ENCODE results near the gene JUNB.

The JUNB gene

DNA sequence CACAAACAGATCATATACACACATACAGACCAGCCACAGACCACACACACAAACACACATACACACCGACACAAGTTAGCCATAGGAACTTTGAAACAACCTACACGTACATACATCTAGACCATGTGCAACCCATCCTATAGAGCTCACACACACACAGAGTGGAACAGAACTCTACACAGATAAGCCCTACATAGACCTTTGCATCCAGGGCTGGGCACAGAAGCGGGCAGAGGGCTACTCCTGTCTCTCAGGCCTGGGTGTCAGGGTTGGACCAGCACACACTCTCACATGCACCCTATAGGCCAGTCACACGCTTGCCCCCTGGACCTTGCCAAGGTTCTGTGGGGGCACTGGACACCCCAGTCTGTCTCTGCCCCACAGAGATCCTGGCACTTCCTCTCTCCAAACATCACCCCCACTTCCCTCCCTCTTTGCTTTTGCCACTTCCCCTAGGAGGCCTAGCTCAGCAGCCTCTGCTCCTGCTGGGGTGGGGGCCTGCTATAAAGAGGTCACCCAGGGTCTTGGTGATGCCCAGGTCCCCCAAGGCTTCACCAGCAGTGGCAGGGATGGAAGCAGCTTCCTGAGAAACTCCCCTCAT lies 5.8 kb upstream of the JUNB start:
- H3K4me3 ChIP-seq (ENCODE audit: low read length) = no peak overlapping the region
- no peaks in the 10 kb centered on the region for H3K27me3 ChIP-seq (ENCODE audit: control insufficient read depth, insufficient read depth, low read length)
- H3K9me3 ChIP-seq (replicated peaks; ENCODE audit: low read length) = no peaks in the 10 kb centered on the region
- peaks cover 75% of the 10 kb centered on the region for H3K4me1 ChIP-seq (ENCODE audit: control insufficient read depth, insufficient read depth, low read length)
- peak overlapping the region; percentile 33 for H3K4me2 ChIP-seq (ENCODE audit: low read length)
- H3K9ac ChIP-seq (ENCODE audit: low read depth, low read length) = peak overlapping the region; percentile 61
- H3K36me3 ChIP-seq (ENCODE audit: insufficient read depth, low read length) = no peaks in the 10 kb centered on the region

DNA sequence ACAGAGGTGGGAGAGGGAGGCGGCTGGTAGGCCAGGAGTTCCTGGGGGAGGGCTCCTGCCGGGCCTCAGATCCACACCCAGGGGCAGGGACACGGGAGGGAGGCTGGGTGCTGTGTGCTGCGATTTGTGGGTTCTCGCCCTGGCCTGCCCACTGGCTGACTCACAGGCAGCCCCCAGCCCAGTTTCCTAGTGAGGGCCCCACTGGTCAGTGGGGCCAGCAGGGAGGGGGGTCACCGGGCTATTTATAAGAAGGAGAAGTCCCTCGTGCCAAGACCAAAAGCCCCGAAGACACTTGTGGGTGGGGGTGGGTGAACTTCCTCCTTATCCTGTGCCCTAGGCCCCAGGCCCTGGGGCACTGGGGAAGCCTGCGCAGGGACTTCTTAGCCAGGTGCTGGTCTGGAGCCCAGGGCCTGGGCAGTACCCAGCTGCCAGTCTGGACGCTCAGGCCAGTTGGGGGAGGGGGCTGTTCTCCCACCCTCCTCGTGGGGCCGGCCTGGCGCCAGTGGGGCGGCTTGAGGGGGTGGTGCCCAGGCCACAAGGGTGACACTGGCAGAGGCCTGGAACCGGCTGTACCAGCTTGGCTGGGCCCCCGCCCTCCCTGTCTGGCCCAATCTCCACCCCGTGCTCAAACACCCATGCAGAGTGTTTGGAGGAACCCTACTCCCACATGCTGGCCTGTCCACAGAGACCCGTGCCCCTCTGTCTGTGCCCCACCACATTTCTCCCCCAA lies 5.0 kb upstream of the JUNB start:
- peak overlapping the region; percentile 61 for H3K9ac ChIP-seq (ENCODE audit: low read depth, low read length)
- H3K4me1 ChIP-seq (ENCODE audit: control insufficient read depth, insufficient read depth, low read length) = peaks cover 81% of the 10 kb centered on the region

DNA sequence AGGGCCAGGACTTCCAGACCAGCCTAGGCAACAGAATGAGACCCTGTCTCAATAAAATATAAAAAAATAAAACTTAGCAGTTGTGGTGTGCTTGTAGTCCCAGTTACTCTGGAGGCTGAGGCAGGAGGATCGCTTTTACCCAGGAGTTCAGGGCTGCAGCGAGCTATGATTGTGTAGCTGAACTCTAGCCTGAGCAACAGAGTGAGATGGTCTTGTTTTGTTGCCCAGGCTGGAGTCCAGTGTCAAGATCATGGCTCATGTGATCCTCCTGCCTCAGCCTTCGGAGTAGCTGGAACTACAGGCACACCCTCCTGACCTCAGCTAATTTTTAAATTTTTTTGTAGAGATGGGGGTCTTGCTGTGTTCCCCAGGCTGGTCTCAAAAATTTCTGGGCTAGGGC lies 4.3 kb upstream of the JUNB start:
- no peaks in the 10 kb centered on the region for H3K36me3 ChIP-seq (ENCODE audit: insufficient read depth, low read length)
- H3K27me3 ChIP-seq (ENCODE audit: control insufficient read depth, insufficient read depth, low read length) = no peaks in the 10 kb centered on the region
- H3K9ac ChIP-seq (ENCODE audit: low read depth, low read length) = peak overlapping the region; percentile 61
- H3K4me3 ChIP-seq (ENCODE audit: low read length) = no peak overlapping the region
- H3K9me3 ChIP-seq (replicated peaks; ENCODE audit: low read length) = no peaks in the 10 kb centered on the region
- H3K4me1 ChIP-seq (ENCODE audit: control insufficient read depth, insufficient read depth, low read length) = peaks cover 79% of the 10 kb centered on the region
- peak overlapping the region; percentile 33 for H3K4me2 ChIP-seq (ENCODE audit: low read length)

More for the DNA sequence above, 5.0 kb upstream of the JUNB start:
- Histone ChIP-seq H3K27me3 (ENCODE audit: control insufficient read depth, insufficient read depth, low read length) (no peaks in the 10 kb centered on the region), H3K9me3 (replicated peaks; ENCODE audit: low read length) (no peaks in the 10 kb centered on the region), H3K4me2 (ENCODE audit: low read length) (peak overlapping the region; percentile 33), H3K4me3 (ENCODE audit: low read length) (no peak overlapping the region), H3K36me3 (ENCODE audit: insufficient read depth, low read length) (no peaks in the 10 kb centered on the region)

DNA sequence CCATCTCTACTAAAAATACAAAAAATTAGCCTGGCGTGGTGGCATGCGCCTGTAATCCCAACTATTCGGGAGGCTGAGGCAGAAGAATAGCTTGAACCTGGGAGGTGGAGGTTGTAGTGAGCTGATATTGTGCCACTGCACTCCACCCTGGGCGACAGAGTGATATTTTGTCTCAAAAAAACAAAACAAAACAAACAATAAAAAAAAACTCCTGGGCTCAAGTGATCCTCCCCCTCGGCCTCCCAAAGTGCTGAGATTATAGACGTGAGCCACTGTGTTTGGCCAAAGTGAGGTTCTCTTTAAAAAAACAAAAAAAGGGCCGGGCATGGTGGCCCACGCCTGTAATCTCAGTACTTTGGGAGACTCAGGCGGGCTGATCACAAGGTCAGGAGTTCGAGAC lies 3.8 kb upstream of the JUNB start:
- Histone ChIP-seq H3K9ac (ENCODE audit: low read depth, low read length) (no peak overlapping the region), H3K4me3 (ENCODE audit: low read length) (no peak overlapping the region), H3K4me1 (ENCODE audit: control insufficient read depth, insufficient read depth, low read length) (peaks cover 74% of the 10 kb centered on the region), H3K9me3 (replicated peaks; ENCODE audit: low read length) (no peaks in the 10 kb centered on the region), H3K27me3 (ENCODE audit: control insufficient read depth, insufficient read depth, low read length) (no peaks in the 10 kb centered on the region), H3K4me2 (ENCODE audit: low read length) (no peak overlapping the region), H3K36me3 (ENCODE audit: insufficient read depth, low read length) (peaks cover 3% of the 10 kb centered on the region)

DNA sequence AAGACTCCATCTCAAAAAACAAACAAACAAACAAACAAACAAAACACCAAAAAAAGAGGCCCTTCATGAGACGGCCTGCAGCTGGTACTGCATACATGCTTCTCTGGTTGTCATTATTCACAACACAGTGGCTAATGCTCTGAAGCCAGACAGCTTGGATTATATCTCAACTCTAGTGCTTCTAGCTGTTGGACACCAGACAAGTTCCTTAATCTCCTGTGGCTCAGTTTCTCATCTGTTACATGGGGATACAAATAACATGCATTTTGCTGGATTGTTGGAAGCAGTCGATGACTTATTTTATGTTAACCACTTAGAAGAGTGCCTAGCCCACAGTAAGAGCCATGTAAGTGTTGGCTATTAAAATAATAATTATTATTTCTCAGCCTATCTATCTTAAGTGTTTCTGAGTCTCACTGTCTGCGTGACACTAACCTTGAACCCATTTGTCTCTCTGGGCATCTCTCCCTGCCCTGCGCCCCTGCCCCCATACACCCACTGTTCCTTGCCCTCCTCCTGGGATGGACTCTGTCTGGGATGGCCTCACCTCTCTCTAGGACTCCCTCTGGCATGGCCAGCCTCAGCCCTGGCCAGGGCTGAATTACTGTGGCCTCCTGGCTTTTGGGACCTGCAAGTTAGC lies 3.1 kb upstream of the JUNB start:
- H3K4me1 ChIP-seq (ENCODE audit: control insufficient read depth, insufficient read depth, low read length) = peaks cover 68% of the 10 kb centered on the region
- H3K4me3 ChIP-seq (ENCODE audit: low read length) = peak overlapping the region; percentile 69
- H3K27me3 ChIP-seq (ENCODE audit: control insufficient read depth, insufficient read depth, low read length) = no peaks in the 10 kb centered on the region
- peak overlapping the region; percentile 98 for H3K9ac ChIP-seq (ENCODE audit: low read depth, low read length)
- peaks cover 10% of the 10 kb centered on the region for H3K36me3 ChIP-seq (ENCODE audit: insufficient read depth, low read length)
- no peaks in the 10 kb centered on the region for H3K9me3 ChIP-seq (replicated peaks; ENCODE audit: low read length)
- peak overlapping the region; percentile 91 for H3K4me2 ChIP-seq (ENCODE audit: low read length)

DNA sequence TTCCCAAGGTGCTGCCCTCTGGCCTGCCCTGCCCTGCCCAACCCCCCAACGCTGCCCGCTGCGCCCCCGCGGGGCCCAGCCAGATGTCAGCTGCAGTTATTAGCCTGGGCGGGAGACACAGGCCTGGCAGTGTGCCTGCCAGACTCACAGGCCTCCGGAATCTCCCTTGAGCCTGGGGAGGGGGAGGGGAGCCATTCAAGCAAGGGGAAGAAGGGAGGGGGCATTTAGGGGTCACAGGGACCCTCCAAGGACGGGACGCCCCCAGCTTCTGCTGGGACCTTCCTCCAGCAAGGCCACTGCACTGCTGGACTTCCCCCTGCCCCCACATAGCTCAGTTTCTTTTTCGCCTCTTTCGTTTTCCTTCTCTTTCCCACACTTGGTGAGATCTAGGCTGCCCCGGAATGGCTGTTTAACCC lies 2.6 kb upstream of the JUNB start:
- peak overlapping the region; percentile 91 for H3K4me2 ChIP-seq (ENCODE audit: low read length)
- H3K4me1 ChIP-seq (ENCODE audit: control insufficient read depth, insufficient read depth, low read length) = peaks cover 62% of the 10 kb centered on the region
- H3K9me3 ChIP-seq (replicated peaks; ENCODE audit: low read length) = no peaks in the 10 kb centered on the region
- peak overlapping the region; percentile 69 for H3K4me3 ChIP-seq (ENCODE audit: low read length)
- no peaks in the 10 kb centered on the region for H3K27me3 ChIP-seq (ENCODE audit: control insufficient read depth, insufficient read depth, low read length)
- peaks cover 10% of the 10 kb centered on the region for H3K36me3 ChIP-seq (ENCODE audit: insufficient read depth, low read length)
- peak overlapping the region; percentile 98 for H3K9ac ChIP-seq (ENCODE audit: low read depth, low read length)

DNA sequence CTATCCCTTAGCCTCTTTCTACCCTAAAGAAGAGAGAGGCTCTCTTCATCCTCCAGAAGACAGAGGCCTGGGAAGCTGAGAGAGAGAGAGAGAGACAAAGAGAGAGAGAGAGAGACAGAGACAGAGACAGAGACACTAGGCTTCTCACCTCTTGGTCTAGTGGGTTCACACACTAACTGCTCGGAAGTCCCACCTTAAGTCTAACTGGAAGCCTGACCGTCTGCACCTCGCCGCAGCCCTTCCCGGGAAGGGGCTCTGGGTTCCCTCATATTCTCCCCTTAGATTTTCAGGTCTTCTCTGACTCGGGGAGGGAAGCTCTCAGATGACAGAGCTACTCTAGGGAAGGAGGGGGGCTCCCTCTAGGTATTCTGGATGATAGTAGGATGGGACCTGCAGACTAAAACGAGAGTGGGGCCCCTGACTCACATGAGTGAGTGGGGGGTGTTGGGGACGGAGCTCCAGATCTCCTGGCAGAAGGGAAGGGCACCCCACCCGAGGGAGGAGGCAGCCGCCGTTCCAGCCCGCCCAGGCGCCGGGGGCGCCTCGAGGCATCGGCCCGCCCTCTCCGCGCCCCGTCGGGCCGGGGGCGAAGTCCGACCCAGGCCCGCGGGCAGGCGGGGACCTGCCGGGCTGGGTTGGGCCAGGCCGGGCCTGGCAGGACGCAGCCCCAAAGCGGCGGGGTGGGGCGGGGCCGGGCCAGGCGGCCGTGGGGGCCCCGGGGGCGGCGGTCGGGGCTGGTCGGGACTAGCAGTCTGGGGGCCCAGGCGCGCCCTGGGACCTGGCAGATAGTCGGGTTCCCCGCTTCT lies 2.0 kb upstream of the JUNB start:
- H3K4me3 ChIP-seq (ENCODE audit: low read length) = peak overlapping the region; percentile 69
- peaks cover 10% of the 10 kb centered on the region for H3K36me3 ChIP-seq (ENCODE audit: insufficient read depth, low read length)
- peaks cover 63% of the 10 kb centered on the region for H3K4me1 ChIP-seq (ENCODE audit: control insufficient read depth, insufficient read depth, low read length)
- no peaks in the 10 kb centered on the region for H3K9me3 ChIP-seq (replicated peaks; ENCODE audit: low read length)
- H3K4me2 ChIP-seq (ENCODE audit: low read length) = peak overlapping the region; percentile 91
- no peaks in the 10 kb centered on the region for H3K27me3 ChIP-seq (ENCODE audit: control insufficient read depth, insufficient read depth, low read length)
- H3K9ac ChIP-seq (ENCODE audit: low read depth, low read length) = peak overlapping the region; percentile 98

DNA sequence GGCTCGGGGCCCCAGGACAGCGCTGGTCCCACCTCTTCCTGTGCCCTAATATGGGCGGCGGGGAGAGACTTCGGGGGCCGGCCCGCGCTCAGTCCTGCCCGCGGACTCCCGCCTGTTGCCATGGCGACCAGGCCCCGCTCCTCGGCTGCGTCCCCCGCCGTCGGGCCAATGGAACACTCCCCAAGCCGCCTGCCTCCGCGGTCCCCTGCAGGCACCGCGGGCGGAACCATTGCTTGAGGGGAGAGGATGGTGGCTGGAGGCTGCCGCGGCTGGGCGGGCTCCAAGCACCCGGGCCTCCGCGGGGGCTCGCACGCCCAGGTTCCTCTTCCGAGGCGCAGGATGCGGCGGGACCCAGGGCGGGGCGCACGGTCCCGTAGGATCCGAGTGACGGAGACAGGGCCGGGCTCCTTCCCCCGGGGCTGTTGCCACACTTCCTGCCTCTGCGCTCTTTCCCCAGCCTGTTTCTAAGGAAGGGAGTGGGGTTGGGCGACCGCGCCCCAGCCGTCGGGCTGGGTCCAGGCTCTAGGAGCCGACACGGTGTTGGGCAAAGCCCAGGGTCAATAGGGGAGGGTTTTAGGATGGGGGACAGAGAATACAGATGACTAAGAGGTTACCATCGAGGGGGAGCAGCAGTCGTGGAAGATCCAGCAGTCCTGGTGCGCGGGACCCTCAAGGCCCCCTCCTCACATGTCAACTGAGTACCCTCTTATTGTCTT lies 1.2 kb upstream of the JUNB start:
- H3K9ac ChIP-seq (ENCODE audit: low read depth, low read length) = peak overlapping the region; percentile 98
- peaks cover 59% of the 10 kb centered on the region for H3K4me1 ChIP-seq (ENCODE audit: control insufficient read depth, insufficient read depth, low read length)
- H3K27me3 ChIP-seq (ENCODE audit: control insufficient read depth, insufficient read depth, low read length) = no peaks in the 10 kb centered on the region
- no peaks in the 10 kb centered on the region for H3K9me3 ChIP-seq (replicated peaks; ENCODE audit: low read length)
- peak overlapping the region; percentile 91 for H3K4me2 ChIP-seq (ENCODE audit: low read length)
- peak overlapping the region; percentile 69 for H3K4me3 ChIP-seq (ENCODE audit: low read length)
- H3K36me3 ChIP-seq (ENCODE audit: insufficient read depth, low read length) = peaks cover 10% of the 10 kb centered on the region

DNA sequence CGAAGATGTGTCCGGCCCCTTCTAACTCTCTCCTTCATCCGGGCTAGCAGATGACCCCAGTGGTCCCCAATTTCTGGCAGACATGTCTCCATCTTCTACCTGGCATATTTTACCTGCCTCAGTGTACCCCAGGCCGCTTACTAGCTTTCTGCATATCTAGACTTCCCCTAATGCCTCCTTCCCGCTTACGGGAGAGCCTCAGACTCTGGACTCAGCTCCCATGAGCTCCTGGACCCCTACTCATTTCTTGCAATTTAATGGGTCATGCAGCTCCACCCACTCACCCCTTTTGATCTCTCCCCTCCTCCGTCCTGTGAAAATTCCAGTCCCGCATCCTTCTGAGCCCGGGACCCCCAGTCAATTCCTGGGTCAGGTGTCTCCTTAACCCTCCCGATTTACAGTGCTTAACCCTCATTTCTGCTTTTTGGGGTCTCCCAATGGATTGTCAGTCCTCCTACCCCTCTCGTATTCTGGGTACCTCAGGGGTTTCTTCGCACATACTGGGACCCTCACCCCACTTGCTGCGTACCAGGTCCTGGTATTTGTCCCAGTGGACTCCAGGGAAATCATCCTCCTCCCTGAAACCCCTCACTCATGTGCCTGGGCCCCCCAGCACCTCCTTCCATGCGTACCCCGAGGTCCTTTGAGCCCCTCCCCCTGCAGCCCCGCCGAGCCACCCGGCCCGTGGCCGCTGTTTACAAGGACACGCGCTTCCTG lies 500 bp upstream of the JUNB start:
- peaks cover 10% of the 10 kb centered on the region for H3K36me3 ChIP-seq (ENCODE audit: insufficient read depth, low read length)
- H3K9me3 ChIP-seq (replicated peaks; ENCODE audit: low read length) = no peaks in the 10 kb centered on the region
- H3K27me3 ChIP-seq (ENCODE audit: control insufficient read depth, insufficient read depth, low read length) = no peaks in the 10 kb centered on the region
- peak overlapping the region; percentile 98 for H3K9ac ChIP-seq (ENCODE audit: low read depth, low read length)
- peak overlapping the region; percentile 91 for H3K4me2 ChIP-seq (ENCODE audit: low read length)
- peaks cover 52% of the 10 kb centered on the region for H3K4me1 ChIP-seq (ENCODE audit: control insufficient read depth, insufficient read depth, low read length)
- peak overlapping the region; percentile 69 for H3K4me3 ChIP-seq (ENCODE audit: low read length)

DNA sequence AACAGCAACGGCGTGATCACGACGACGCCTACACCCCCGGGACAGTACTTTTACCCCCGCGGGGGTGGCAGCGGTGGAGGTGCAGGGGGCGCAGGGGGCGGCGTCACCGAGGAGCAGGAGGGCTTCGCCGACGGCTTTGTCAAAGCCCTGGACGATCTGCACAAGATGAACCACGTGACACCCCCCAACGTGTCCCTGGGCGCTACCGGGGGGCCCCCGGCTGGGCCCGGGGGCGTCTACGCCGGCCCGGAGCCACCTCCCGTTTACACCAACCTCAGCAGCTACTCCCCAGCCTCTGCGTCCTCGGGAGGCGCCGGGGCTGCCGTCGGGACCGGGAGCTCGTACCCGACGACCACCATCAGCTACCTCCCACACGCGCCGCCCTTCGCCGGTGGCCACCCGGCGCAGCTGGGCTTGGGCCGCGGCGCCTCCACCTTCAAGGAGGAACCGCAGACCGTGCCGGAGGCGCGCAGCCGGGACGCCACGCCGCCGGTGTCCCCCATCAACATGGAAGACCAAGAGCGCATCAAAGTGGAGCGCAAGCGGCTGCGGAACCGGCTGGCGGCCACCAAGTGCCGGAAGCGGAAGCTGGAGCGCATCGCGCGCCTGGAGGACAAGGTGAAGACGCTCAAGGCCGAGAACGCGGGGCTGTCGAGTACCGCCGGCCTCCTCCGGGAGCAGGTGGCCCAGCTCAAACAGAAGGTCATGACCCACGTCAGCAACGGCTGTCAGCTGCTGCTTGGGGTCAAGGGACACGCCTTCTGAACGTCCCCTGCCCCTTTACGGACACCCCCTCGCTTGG lies 966 bp downstream of the JUNB start:
- H3K4me1 ChIP-seq (ENCODE audit: control insufficient read depth, insufficient read depth, low read length) = peaks cover 43% of the 10 kb centered on the region
- peak overlapping the region; percentile 98 for H3K9ac ChIP-seq (ENCODE audit: low read depth, low read length)
- no peaks in the 10 kb centered on the region for H3K27me3 ChIP-seq (ENCODE audit: control insufficient read depth, insufficient read depth, low read length)
- peak overlapping the region; percentile 96 for H3K4me3 ChIP-seq (ENCODE audit: low read length)
- peak overlapping the region; percentile 91 for H3K4me2 ChIP-seq (ENCODE audit: low read length)
- H3K9me3 ChIP-seq (replicated peaks; ENCODE audit: low read length) = no peaks in the 10 kb centered on the region
- H3K36me3 ChIP-seq (ENCODE audit: insufficient read depth, low read length) = peaks cover 10% of the 10 kb centered on the region

All from skeletal muscle satellite cell (primary cell).